Spinal cord (tissue), 10 donors: ENCODE results near the gene ZNF217. TPM values are rescaled to one million over a fixed set of nuclear protein-coding genes. Genes with fewer than 3 reads are reported as not detected.
"Not testable (repeated sequence)": the region's sequence is repeated elsewhere in the genome, so short reads cannot be mapped to it uniquely, and the experiment has no call there.

ENCODE experiments used
- DNase-seq, 6 donors: peaks; one replicate each; pipeline versions ENCODE4 v3.0.0 to v3.0.0-alpha.2; 2013 to 2015; ENCODE audit warnings: low spot score in 6 of 6, low read depth in 4 of 6
- H3K27ac ChIP-seq: one replicate; pipeline ENCODE4 v1.5.1; 2013; ENCODE audit warnings: low read depth, low read length, control low read depth
- H3K27me3 ChIP-seq: one replicate; pipeline ENCODE4 v1.6.1; 2013; ENCODE audit warnings: low read length; ENCODE audit not compliant: control insufficient read depth, insufficient read depth
- H3K36me3 ChIP-seq: one replicate; pipeline ENCODE4 v1.6.1; 2013; ENCODE audit warnings: low read length; ENCODE audit not compliant: control insufficient read depth, insufficient read depth
- H3K4me1 ChIP-seq: one replicate; pipeline ENCODE4 v1.6.1; 2013; ENCODE audit warnings: low read length; ENCODE audit not compliant: control insufficient read depth, insufficient read depth
- H3K4me3 ChIP-seq: one replicate; pipeline ENCODE4 v1.5.1; 2013; ENCODE audit warnings: low read depth, low read length, control low read depth
- H3K9me3 ChIP-seq: one replicate; pipeline ENCODE4 v1.6.1; 2013; ENCODE audit warnings: low read length; ENCODE audit not compliant: control insufficient read depth, insufficient read depth
- WGBS: methylation state at CpG from one replicate; pipeline ENCODE4 v1.1.5; 2013; ENCODE audit warnings: missing lambda C conversion rate; ENCODE audit not compliant: insufficient coverage; 5-methylcytosine and 5-hydroxymethylcytosine counted together
- polyA plus RNA-seq, 2 donors: library from polyadenylated mRNA; unstranded; fragments of 120-200 nt; gene quantifications; one replicate each; pipeline ENCODE4 v1.2.1, GENCODE V29; 2013; ENCODE audit not compliant: insufficient read length in 2 of 2
- total RNA-seq, 2 donors: library from RNA; depleted of rRNA in 1 of 2; stranded (reverse); fragments of 120-200 nt in 1 of 2; fragments of >200 nt in 1 of 2; gene quantifications; one replicate each; pipeline versions ENCODE4 v1.2.3 to v1.2.4, GENCODE V29; 2013 to 2014
- donor health status: healthy.

ZNF217 gene
- total and polyA plus RNA-seq, 4 donors: 5.8 to 10.5 (median 7.2) TPM

DNA sequence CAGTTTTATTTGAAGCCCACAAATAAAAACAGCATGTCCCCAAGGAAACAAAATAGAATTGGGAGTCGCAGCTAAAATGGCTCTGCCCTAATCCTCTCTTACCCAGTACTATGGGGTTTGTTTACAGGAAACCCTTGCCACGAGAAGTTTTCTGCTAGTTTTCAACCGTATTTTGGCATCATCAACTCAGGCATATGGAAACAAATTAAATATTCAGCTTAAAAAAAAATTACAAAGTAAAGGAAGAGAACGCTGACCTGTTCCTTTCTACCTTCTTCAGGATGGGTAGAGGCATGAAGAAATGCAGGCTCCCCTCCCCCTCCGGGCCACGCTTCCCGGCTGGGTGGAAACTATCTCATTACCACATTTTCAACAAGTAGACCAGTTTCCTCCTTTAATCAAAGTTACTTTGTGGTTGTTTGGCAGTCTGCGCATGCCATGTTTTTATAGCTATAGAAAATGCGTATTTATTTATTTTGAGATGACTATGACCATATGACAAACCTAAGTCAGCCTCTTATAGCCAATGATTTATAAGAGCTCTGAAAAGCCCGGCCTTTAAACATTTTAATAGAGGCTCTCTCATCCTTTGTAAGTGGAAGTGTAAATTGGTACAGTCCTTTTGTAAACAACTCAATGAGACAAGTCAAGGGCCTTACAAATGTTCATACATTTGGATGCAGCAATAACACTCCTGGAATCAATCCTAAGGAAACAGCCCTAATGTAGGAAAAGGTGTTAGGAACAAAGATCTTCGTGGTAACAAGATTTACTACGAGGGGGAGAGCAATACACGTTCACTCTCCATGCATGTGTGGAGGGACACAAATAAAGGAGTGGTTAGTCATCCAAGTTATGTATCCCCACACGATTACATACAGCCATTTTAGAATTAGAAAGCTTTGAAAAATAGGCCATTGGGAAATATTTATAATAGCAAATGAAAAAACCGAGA is 16.1 kb upstream of the ZNF217 start:
- peaks cover 9% of the 10 kb centered on the region for H3K4me1 ChIP-seq
- H3K9me3 ChIP-seq: no peaks in the 10 kb centered on the region
- H3K27me3 ChIP-seq: peaks cover 2% of the 10 kb centered on the region
- DNase-seq: peak in 2 of 6 donors; percentile 43 to 45
- H3K4me3 ChIP-seq: no peak overlapping the region
- H3K36me3 ChIP-seq: no peaks in the 10 kb centered on the region
- peak overlapping the region; percentile 15 for H3K27ac ChIP-seq
- WGBS: 24% methylated on average over 2 of the region's 15 CpGs

DNA sequence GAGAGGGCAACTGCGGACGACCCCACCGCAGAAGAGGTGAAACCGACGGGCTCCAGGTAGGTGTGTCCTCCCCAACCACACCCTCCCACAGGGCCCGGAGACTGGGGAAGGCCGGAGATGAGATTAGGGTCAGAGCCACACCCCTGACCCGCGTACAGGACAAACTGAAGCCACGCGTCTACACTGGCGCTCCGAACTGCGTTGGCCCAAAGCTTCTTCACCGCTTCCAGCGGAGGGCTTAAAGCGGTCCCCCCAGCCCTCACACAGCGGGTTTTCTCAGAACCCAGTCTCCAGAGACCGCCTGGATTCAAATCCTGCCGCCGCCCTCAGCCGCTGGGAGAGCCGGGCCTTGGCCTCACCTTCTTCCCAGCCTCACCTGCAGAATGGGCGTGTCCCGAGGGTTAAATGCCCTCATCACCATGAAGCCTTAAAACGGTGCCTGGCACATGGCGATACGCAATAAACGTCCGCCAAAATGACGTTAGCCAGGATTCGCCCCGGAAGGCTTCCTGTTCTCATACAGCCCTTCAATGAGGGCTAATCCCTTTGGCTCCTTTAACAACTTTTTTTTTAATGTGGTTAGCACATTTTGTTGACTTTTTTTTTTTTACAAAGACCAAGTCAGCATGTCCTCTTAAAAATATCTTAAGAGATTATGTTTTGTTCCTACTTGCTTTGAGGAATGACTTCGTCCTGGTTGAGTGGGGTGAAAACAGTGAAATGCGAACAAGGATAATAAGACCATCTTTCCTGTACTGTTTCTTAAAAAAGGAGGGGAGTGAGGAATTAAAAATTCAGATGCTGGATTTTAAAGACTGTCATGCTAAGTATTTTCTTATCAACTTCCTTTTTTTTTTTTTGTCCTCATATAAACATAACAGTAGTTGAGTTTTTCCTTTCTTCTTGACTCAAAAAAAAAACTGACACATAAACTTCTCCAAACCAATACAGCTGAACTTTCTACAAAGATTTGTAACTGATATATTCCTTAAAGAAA is 15.1 kb upstream of the ZNF217 start:
- H3K4me1 ChIP-seq: peaks cover 9% of the 10 kb centered on the region
- H3K27me3 ChIP-seq: peaks cover 2% of the 10 kb centered on the region
- H3K36me3 ChIP-seq: no peaks in the 10 kb centered on the region
- no peak overlapping the region for H3K4me3 ChIP-seq
- H3K27ac ChIP-seq: no peak overlapping the region
- 67% methylated on average over 22 of the region's 35 CpGs for WGBS
- no peaks in the 10 kb centered on the region for H3K9me3 ChIP-seq
- no peak for DNase-seq

DNA sequence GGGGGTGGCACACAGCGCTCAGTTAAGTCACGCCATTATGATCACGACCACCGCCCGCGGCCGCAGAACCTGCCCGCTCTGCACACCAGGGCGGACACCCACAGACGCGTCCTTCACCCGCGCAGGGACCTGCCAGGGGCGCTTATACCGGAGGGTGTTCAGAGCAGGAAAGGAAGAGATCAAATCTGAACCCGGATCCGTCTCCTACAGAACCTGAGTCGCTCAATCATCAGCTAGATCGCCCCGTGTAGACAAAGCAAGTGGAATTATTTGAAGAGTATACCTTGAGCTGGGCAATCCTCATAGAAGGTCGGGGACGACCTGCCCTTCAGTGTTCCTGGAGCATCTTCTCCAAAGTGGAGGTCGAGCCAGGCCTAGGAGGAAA is 14.4 kb upstream of the ZNF217 start:
- H3K4me1 ChIP-seq: peaks cover 9% of the 10 kb centered on the region
- 92% methylated on average over 20 of the region's 23 CpGs for WGBS
- no peak for DNase-seq
- H3K27me3 ChIP-seq: peaks cover 2% of the 10 kb centered on the region
- H3K27ac ChIP-seq: no peak overlapping the region
- H3K36me3 ChIP-seq: no peaks in the 10 kb centered on the region
- H3K9me3 ChIP-seq: no peaks in the 10 kb centered on the region
- H3K4me3 ChIP-seq: no peak overlapping the region

DNA sequence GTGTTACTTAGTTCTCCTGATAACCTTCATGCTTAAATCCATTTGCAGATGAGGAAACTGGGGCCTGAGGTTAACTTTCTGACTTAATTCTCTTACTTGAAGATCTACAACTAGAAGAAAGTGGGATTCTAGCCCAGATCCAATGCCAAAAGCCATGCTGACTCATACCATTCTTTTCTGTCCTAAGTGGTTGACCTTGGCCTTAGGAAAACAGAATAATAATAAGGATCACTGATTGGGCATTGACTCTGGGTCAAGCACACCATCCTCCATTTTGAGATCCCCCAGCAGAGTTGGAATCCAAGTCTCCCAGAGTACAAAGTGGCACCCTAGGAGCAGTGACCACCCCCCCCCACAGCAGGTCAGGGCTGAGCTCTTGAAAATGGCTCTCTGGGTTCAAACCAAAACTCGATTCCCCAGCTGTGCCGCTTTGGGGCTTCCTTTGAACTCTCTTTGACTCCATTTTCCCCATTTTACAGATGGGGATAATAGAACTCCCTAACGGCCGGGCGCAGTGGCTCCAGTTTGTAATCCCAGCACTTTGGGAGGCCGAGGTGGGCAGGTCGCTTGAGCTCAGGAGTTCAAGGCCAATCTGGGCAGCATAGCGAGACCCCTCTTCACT is 12.8 kb upstream of the ZNF217 start:
- DNase-seq: no peak
- Histone ChIP-seq H3K27me3 (peaks cover 2% of the 10 kb centered on the region), H3K36me3 (no peaks in the 10 kb centered on the region), H3K4me1 (peaks cover 9% of the 10 kb centered on the region), H3K4me3 (no peak overlapping the region), H3K9me3 (no peaks in the 10 kb centered on the region), H3K27ac (no peak overlapping the region)
- 94% methylated on average over 5 of the region's 8 CpGs for WGBS

DNA sequence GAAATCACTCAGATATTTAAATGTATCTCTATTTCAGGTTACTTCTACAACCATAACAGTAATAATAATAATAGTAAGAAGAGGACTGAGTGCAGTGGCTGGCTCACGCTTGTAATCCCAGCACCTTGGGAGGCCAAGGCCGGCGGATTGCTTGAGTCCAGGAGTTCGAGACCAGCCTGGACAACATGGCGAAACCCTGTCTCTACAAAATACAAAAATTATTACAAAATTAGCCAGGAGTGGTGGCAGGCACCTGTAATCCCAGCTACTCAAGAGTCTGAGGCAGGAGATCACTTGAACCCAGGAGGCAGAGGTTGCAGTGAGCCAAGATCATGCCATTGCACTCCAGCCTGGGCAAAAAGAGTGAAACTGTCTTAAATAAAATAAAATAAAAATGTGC is 11.8 kb upstream of the ZNF217 start:
- not testable (repeated sequence) for H3K27me3 ChIP-seq, H3K4me3 ChIP-seq, H3K4me1 ChIP-seq, H3K36me3 ChIP-seq, H3K9me3 ChIP-seq, H3K27ac ChIP-seq, DNase-seq
- WGBS: 100% methylated on average over 1 of the region's 5 CpGs

DNA sequence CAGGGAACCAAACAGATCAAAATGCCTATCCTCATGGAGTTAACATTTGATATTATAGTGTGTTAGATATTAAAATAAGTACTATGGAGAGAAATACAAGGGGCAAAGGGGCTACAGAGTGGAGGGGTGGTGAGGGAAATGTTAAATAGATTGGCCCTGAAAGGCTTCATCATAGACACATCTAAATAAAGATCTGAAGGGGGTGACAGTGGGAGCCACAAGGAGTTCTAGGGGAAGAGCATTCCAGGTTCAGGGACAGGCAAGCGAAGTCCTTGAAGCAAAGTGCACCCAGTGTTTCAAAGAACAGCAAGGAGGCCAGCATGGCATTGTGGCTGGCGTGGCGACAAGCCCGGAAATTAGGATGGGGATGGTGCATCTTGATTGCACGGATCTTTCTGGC is 11.2 kb upstream of the ZNF217 start:
- not testable (repeated sequence) for H3K4me1 ChIP-seq, H3K4me3 ChIP-seq, H3K27me3 ChIP-seq, DNase-seq, H3K36me3 ChIP-seq, H3K9me3 ChIP-seq, H3K27ac ChIP-seq
- WGBS: no CpG with 5 or more reads among the region's 5 CpGs

DNA sequence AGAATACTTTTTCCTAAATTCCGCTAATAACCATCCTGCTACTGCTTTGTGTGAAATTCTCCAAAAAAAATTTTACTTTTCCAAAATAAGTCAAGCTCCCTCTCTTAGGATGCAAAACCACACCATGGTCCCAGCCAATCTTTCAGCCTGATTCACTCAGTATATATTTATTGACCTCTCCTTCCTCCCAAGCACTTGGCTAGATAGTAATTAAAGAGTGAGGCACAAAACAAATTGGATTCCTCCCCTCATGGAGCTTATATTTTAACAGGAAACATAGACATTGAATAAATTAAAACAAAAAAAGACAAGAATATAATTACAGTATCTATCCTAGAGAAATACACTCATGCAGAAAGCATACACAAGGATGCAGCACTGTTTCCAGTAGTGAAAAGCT is 9.0 kb upstream of the ZNF217 start:
- DNase-seq: no peak
- Histone ChIP-seq H3K4me1 (no peaks in the 10 kb centered on the region), H3K27ac (no peak overlapping the region), H3K36me3 (no peaks in the 10 kb centered on the region), H3K4me3 (no peak overlapping the region), H3K27me3 (no peaks in the 10 kb centered on the region), H3K9me3 (no peaks in the 10 kb centered on the region)
- WGBS: no CpG with 5 or more reads among the region's 1 CpG

DNA sequence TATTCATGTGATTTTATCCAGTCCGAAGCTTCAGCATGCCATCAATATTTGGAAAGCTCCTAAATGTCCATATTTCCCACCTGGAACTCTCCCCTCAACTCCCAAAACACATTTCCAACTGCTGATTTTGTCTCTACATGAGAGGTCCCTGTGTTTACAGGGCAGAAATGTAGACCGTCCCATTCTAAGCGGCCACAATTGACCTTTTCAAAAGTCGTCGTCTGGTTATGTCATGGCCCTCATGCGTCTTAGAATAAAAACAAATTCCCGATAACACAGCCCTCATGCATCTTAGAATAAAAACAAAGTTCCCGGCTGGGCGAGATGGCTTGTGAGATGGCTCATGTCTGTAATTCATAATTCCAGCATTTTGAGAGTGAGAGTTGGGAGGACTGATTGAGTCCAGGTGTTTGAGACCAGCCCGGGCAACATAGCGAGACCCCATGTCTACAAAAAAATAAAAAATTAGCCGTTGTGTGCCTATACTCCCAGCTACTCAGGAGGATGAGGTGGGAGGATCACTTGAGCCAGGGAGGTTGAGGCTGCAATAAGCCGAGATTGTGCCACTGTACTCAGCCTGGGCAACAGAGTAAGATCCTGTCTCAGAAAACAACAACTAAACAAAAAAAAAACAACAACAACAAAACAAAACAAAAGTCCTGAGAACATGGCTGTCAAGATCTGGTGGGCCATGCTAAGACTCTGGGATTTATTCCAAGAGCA is 6.4 kb upstream of the ZNF217 start:
- no peaks in the 10 kb centered on the region for H3K4me1 ChIP-seq
- H3K4me3 ChIP-seq: no peak overlapping the region
- H3K36me3 ChIP-seq: no peaks in the 10 kb centered on the region
- no peaks in the 10 kb centered on the region for H3K27me3 ChIP-seq
- no peak for DNase-seq
- no peak overlapping the region for H3K27ac ChIP-seq
- WGBS: 100% methylated on average over 3 of the region's 13 CpGs
- H3K9me3 ChIP-seq: no peaks in the 10 kb centered on the region

DNA sequence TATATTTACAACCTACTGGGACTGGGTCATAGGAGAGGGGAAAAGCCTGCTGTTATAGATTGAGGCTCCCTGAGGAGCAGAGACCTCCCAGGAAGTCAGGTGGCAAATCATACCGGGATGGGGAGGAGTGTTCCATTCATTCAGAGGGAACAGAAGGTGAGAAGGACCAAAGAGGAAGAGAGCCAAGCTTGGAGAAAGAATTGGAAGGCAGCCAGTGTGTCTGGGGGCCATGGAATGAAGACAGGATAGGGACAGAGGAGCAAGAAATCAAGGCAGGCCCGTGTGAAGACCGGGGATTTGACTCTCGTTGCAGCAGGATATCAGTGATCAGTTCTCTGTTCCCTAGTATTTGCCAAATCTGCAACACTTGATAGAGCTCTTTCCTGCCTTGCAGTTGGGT is 5.7 kb upstream of the ZNF217 start:
- DNase-seq: no peak
- WGBS: 41% methylated on average over 4 of the region's 4 CpGs
- no peak overlapping the region for H3K27ac ChIP-seq
- no peak overlapping the region for H3K4me3 ChIP-seq
- H3K36me3 ChIP-seq: no peaks in the 10 kb centered on the region
- H3K9me3 ChIP-seq: no peaks in the 10 kb centered on the region
- H3K4me1 ChIP-seq: no peaks in the 10 kb centered on the region
- no peaks in the 10 kb centered on the region for H3K27me3 ChIP-seq
